Esophagus muscularis mucosa (tissue), 3 donors: ENCODE data around the gene NR0B2.

Experiments used
- POLR2AphosphoS5 ChIP-seq, 2 donors: sonication (generic); formaldehyde crosslinking; IDR thresholded peaks; one replicate each; pipeline ENCODE4 v1.6.1; 2017; ENCODE audit warnings: antibody characterized with exemption in 2 of 2
- TF ChIP-seq, protein P1 (sequence below), 3 experiments: fragments of 200-600 bp in 2 of 3; fragments of 450-650 bp in 1 of 3; sonication (generic) in 2 of 3; IDR thresholded peaks; one replicate each; pipeline ENCODE4 v1.5.1; 2017 to 2019; ENCODE audit warnings: antibody characterized with exemption in 3 of 3, mild to moderate bottlenecking in 2 of 3, moderate library complexity in 1 of 3

DNA sequence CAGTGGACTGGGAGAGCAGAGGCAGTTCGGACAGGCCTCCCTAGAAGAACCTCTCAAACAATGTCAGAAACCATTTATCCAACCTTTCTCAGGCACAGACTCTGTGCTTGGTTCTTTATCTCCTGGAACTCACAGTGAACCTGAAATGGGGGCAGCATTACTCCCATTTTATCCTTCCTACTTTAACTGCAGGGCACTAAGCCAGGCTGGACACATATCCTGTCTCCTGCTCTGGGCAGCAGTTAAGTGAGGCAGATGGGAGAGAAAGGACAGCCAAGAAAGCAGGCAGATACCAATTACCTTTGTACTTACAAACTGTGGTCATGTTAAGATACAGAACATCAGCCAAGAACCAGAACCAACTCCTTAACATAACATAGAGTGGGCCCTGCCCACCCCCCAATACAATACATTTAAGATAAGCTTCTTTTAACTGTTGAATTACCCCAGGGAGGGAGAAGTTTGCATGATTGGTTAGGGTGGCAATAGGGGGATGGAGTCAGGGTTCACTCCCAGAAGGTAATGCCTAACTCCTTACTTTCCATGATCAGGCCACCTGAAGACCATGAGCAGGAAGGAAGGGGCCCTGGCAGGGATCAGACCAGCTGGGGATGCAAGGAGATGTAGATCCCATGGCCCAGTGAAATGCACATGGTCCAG is 35.6 kb upstream of the NR0B2 start:
- no peak for TF ChIP-seq POLR2AphosphoS5 (IDR thresholded peaks at IDR 0.05)
- TF ChIP-seq, protein P1, sequence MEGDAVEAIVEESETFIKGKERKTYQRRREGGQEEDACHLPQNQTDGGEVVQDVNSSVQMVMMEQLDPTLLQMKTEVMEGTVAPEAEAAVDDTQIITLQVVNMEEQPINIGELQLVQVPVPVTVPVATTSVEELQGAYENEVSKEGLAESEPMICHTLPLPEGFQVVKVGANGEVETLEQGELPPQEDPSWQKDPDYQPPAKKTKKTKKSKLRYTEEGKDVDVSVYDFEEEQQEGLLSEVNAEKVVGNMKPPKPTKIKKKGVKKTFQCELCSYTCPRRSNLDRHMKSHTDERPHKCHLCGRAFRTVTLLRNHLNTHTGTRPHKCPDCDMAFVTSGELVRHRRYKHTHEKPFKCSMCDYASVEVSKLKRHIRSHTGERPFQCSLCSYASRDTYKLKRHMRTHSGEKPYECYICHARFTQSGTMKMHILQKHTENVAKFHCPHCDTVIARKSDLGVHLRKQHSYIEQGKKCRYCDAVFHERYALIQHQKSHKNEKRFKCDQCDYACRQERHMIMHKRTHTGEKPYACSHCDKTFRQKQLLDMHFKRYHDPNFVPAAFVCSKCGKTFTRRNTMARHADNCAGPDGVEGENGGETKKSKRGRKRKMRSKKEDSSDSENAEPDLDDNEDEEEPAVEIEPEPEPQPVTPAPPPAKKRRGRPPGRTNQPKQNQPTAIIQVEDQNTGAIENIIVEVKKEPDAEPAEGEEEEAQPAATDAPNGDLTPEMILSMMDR (IDR thresholded peaks at IDR 0.05): no peak
